Astrocyte (in vitro differentiated cells and primary cell): ENCODE results near the gene FLRT1.

ENCODE experiments used
- CTCF ChIP-seq: IDR thresholded peaks from 2 replicates; pipeline ENCODE4 v1.5.1; 2011; ENCODE audit warnings: low read depth, mild to moderate bottlenecking, inconsistent platforms, low read length, moderate library complexity; ENCODE audit not compliant: insufficient read depth
- EZH2 ChIP-seq: IDR thresholded peaks from 2 replicates; pipeline ENCODE4 v1.6.1; 2012; ENCODE audit warnings: mild to moderate bottlenecking, low read length, inconsistent platforms; ENCODE audit not compliant: insufficient read depth

DNA sequence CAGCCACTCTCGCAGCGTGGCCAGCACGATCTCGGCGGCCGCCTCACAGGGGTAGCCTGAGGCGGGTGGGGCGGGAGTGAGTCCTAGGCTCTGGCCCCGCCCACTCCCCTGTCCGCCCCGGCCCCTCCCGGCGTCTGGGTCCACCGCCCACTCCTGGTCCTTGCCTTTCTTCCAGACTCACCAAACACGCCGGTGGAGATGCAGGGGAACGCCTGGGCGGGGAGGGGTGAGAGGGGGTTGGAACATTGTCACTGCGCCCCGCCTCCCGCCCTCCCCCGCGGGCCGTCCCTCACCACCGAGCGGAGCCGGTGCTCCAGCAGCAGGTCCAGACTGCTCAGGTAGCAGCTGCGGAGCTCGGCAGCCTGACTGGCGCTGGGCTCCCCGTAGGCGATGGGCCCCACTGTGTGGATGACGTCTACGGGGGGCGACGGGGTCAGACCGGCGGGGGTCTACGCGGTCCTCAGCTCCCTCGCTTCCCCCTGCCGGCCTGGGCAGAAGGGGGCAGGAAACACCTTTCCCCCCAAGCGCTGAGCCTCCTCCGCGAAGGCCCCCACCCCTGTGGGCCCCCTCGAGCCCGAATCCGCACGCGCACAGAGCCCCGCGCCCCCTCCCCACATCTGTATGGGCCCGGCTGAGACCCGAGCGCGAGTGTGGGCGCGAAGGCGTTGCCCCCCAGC, 36.2 kb upstream of the FLRT1 start:
- TF ChIP-seq CTCF (no peak), EZH2 (no peak)
